ENCODE data around the gene IER5.

GRCh38 chr1:181064011-181064623 is 24.4 kb upstream of the IER5 start:
- TF ChIP-seq CTCF (IDR thresholded peaks at IDR 0.05) (no peak), EZH2 (IDR thresholded peaks at IDR 0.05; ENCODE audit: borderline replicate concordance, insufficient read depth, low read depth, low read length, poor library complexity, severe bottlenecking) (no peak)
